Esophagus squamous epithelium (tissue), 5 donors: ENCODE data around the gene TAF1. TPM values are rescaled to one million over a fixed set of nuclear protein-coding genes. Genes with fewer than 3 reads are reported as not detected.

Experiments used
- DNase-seq: peaks from one replicate; lab custom pipeline; 2025; lab: John Stamatoyannopoulos, UW
- H3K27ac ChIP-seq, 4 donors: fragments of 200-600 bp; sonication (generic); one replicate each; pipeline ENCODE4 v1.5.1; 2016 to 2019; ENCODE audit warnings: mild to moderate bottlenecking in 1 of 4
- H3K27me3 ChIP-seq, 4 donors: fragments of 200-600 bp; sonication (generic); 1 replicate in 3 of 4; 2 replicates in 1 of 4; pipeline versions ENCODE4 v1.5.1 to v1.6.0; 2017 to 2021; ENCODE audit warnings: antibody characterized with exemption in 1 of 4
- H3K36me3 ChIP-seq, 3 donors: fragments of 200-600 bp; sonication (generic); one replicate each; pipeline ENCODE4 v1.5.1; 2016 to 2019
- H3K4me1 ChIP-seq, 3 donors: fragments of 200-600 bp; sonication (generic); one replicate each; pipeline ENCODE4 v1.5.1; 2017 to 2019
- H3K4me3 ChIP-seq, 4 donors: fragments of 200-600 bp; sonication (generic); 1 replicate in 3 of 4; 2 replicates in 1 of 4; pipeline ENCODE4 v1.5.1; 2016 to 2019; ENCODE audit warnings: mild to moderate bottlenecking in 2 of 4, moderate library complexity in 1 of 4
- H3K9me3 ChIP-seq, 3 donors: fragments of 200-600 bp; sonication (generic); one replicate each; pipeline ENCODE4 v1.5.1; 2016 to 2019
- CTCF ChIP-seq, 6 experiments: fragments of 450-650 bp in 4 of 6; fragments of 200-600 bp in 2 of 6; sonication (generic) in 2 of 6; IDR thresholded peaks; one replicate each; pipeline ENCODE4 v1.5.1; 2016 to 2019; ENCODE audit warnings: antibody characterized with exemption in 6 of 6, mild to moderate bottlenecking in 4 of 6, moderate library complexity in 4 of 6
- POLR2A ChIP-seq, 4 donors: fragments of 450-650 bp; IDR thresholded peaks; one replicate each; pipeline ENCODE4 v1.6.1; 2017; ENCODE audit warnings: antibody characterized with exemption in 4 of 4, mild to moderate bottlenecking in 4 of 4, moderate library complexity in 3 of 4
- WGBS, 2 donors: methylation state at CpG; one replicate each; pipeline ENCODE4 v1.1.5; 2018; 5-methylcytosine and 5-hydroxymethylcytosine counted together
- intact Hi-C: fragments of 100-400 bp; cut with DNase I; formaldehyde crosslinking; loops from one replicate; pipeline ENCODE4 v1.15.0; 2022
- total RNA-seq, 4 donors: library from RNA; depleted of rRNA; stranded (reverse); fragments of >200 nt; gene quantifications; one replicate each; pipeline ENCODE4 v1.1.0, GENCODE V29; 2016
- donor health status: DM: yes; HTN: yes; CAD: no.

TAF1 gene
- total RNA-seq, 4 donors from 2014 or later = 18.6 to 54.2 (median 22.6) TPM

- no peak overlapping the region for H3K4me3 ChIP-seq
- no peaks in the 10 kb centered on the region for H3K9me3 ChIP-seq
- no peaks in the 10 kb centered on the region for H3K27me3 ChIP-seq
- 95 to 100% methylated on average over 1 to 6 of the region's 6 CpGs for WGBS, 2 donors
- H3K27ac ChIP-seq = no peak overlapping the region
- intact Hi-C loops = no loop called here
- H3K36me3 ChIP-seq = peaks cover 10 to 99% (median 19%) of the 10 kb centered on the region in 3 donors
- no peak for DNase-seq
- no peaks in the 10 kb centered on the region for H3K4me1 ChIP-seq
- TF ChIP-seq CTCF (IDR thresholded peaks at IDR 0.05) = no peak
- no peak for TF ChIP-seq POLR2A (IDR thresholded peaks at IDR 0.05)
Observed at GRCh38 chrX:71458866-71459265, 92.7 kb downstream of the TAF1 start.

DNA sequence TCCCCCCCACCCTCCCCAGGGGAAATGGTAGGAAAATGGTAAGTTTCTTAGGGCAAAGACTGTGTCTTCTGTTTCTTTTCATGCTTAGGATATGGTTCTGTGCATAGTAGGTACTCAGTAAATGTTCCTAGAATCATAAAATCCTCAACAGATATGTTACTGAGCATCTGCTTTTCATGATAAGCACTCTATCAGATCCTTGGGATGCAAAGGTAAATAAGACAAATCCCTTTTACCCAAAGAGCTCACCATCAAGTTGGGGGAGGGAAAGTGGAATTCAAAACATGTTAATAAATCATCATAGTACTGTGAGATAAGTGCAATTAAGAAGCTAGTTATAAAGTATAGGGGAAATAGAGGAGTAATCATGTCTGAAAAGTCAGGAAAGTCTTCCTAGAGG is 98.8 kb downstream of the TAF1 start:
- no peak for TF ChIP-seq POLR2A (IDR thresholded peaks at IDR 0.05)
- no peak for TF ChIP-seq CTCF (IDR thresholded peaks at IDR 0.05)
- Histone ChIP-seq H3K27me3 (no peaks in the 10 kb centered on the region), H3K27ac (no peak overlapping the region), H3K4me1 (no peaks in the 10 kb centered on the region), H3K36me3 (peaks cover 8 to 74% (median 10%) of the 10 kb centered on the region in 3 donors), H3K4me3 (no peak overlapping the region), H3K9me3 (no peaks in the 10 kb centered on the region)
- intact Hi-C loops = no loop called here
- no peak for DNase-seq

DNA sequence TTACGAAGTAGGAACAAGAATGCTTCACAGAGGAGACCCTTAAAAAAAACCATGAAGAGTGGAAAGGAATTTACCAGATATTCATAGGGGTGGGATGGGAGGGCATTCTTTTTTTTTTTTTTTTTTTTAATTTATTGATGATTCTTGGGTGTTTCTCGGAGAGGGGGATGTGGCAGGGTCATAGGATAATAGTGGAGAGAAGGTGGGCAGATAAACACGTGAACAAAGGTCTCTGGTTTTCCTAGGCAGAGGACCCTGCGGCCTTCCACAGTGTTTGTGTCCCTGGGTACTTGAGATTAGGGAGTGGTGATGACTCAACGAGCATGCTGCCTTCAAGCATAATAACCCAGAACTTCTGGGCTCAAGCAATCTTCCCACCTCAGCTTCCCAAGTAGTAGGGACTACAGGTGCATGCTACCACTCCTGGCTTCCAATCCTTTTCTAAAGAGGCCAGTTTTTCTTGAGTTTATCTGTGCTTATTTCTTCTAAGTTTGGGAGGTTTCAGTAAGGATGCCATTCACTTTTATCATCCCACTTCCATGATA is 100.9 kb downstream of the TAF1 start:
- no peak for DNase-seq
- no peaks in the 10 kb centered on the region for H3K27me3 ChIP-seq
- H3K4me3 ChIP-seq = no peak overlapping the region
- H3K4me1 ChIP-seq = no peaks in the 10 kb centered on the region
- H3K9me3 ChIP-seq = no peaks in the 10 kb centered on the region
- peaks cover 0 to 53% (median 0%) of the 10 kb centered on the region in 3 donors for H3K36me3 ChIP-seq
- 73 to 93% methylated on average over 3 to 5 of the region's 5 CpGs for WGBS, 2 donors
- TF ChIP-seq POLR2A (IDR thresholded peaks at IDR 0.05) = no peak
- no peak for TF ChIP-seq CTCF (IDR thresholded peaks at IDR 0.05)
- intact Hi-C loops = no loop called here
- H3K27ac ChIP-seq = no peak overlapping the region

DNA sequence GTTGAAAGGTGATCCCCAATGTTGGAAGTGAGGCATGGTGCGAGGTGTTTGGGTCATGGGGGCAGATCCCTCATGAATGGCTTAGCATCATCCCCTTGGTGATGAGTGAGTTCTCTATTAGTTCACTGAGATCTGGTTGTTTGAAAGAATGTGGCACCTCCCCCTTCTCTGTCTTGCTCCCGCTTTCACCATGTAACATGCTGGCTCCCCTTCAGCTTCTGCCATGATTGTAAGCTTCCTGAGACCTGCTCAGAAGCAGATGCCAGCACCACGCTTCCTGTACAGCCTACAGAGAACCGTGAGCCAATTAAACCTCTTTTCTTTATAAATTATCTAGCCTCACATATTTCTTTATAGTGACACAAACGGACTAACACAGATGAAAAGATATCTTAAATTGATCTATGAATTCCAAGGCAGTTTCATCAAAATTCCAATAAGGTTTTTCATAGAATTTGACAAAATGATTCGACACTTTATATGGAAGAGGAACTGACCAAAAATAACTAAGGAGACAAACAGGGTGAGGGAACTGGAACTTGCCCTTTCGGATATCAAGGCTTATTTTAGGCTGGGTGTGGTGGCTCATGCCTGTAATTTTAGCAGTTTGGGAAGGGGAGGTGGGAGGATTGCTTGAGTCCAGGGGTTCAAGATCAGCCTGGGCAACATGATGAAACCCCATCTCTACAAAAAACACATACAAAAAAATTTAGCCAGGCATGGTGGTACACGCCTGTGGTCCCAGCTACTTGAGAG is 109.8 kb downstream of the TAF1 start:
- no peak for DNase-seq
- WGBS, 2 donors = 73 to 84% methylated on average over 7 to 8 of the region's 8 CpGs
- no peaks in the 10 kb centered on the region for H3K4me1 ChIP-seq
- no peaks in the 10 kb centered on the region for H3K9me3 ChIP-seq
- intact Hi-C loops = no loop called here
- TF ChIP-seq POLR2A (IDR thresholded peaks at IDR 0.05) = no peak
- no peak for TF ChIP-seq CTCF (IDR thresholded peaks at IDR 0.05)
- no peak overlapping the region for H3K4me3 ChIP-seq
- no peak overlapping the region for H3K27ac ChIP-seq
- H3K36me3 ChIP-seq = no peaks in the 10 kb centered on the region
- H3K27me3 ChIP-seq = no peaks in the 10 kb centered on the region

GRCh38 chrX:71482228-71482958 is 116.2 kb downstream of the TAF1 start:
- 69 to 75% methylated on average over 4 of the region's 4 CpGs for WGBS, 2 donors

More at GRCh38 chrX:71482228-71482958, 116.2 kb downstream of the TAF1 start:
- TF ChIP-seq POLR2A (IDR thresholded peaks at IDR 0.05) (no peak), CTCF (IDR thresholded peaks at IDR 0.05) (no peak)
- Histone ChIP-seq H3K36me3 (no peaks in the 10 kb centered on the region), H3K27me3 (no peaks in the 10 kb centered on the region), H3K4me1 (no peaks in the 10 kb centered on the region), H3K4me3 (no peak overlapping the region), H3K9me3 (no peaks in the 10 kb centered on the region), H3K27ac (no peak overlapping the region)
- intact Hi-C loops = no loop called here
- DNase-seq = no peak
